K562 (cell line): ENCODE results near the gene ARL4D. TPM values are rescaled to one million over a fixed set of nuclear protein-coding genes. Genes with fewer than 3 reads are reported as not detected.

Source experiments
- BHLHE40 ChIP-seq: IDR thresholded peaks from 2 replicates; pipeline ENCODE4 v1.6.1; 2011; ENCODE audit warnings: low read length, improper control_type of control experiment
- DNMT1 ChIP-seq: fragments of 450-650 bp; IDR thresholded peaks from 2 replicates; pipeline ENCODE4 v1.6.1; 2016; ENCODE audit warnings: antibody characterized with exemption, mild to moderate bottlenecking
- ELF2 ChIP-seq: fragments of 250-450 bp; sonication (Bioruptor Pico); IDR thresholded peaks from 2 replicates; pipeline ENCODE4 v1.5.0; 2021; ENCODE audit warnings: mild to moderate bottlenecking
- FOSL1 ChIP-seq: fragments of 200-800 bp; sonication (Bioruptor generic); conservative IDR thresholded peaks from 2 replicates; pipeline ENCODE4 v1.6.1; 2016; ENCODE audit warnings: missing genetic modification characterization, missing compliant biosample characterization
- JUND ChIP-seq, 2 experiments: IDR thresholded peaks; 2 replicates in 1 of 2; 3 replicates in 1 of 2; pipeline ENCODE4 v1.6.1; 2011; ENCODE audit warnings: borderline replicate concordance in 2 of 2, low read depth in 2 of 2, low read length in 2 of 2, improper control_type of control experiment in 1 of 2, missing biosample characterization in 1 of 2, missing genetic modification characterization in 1 of 2, missing genetic modification reagents in 1 of 2
- L3MBTL2 ChIP-seq: fragments of 450-650 bp; IDR thresholded peaks from 2 replicates; pipeline ENCODE4 v1.6.1; 2016; ENCODE audit warnings: mild to moderate bottlenecking, moderate library complexity
- MAFG ChIP-seq: fragments of 450-650 bp; conservative IDR thresholded peaks from 2 replicates; pipeline ENCODE4 v1.6.1; 2016; ENCODE audit warnings: missing genetic modification characterization, missing compliant biosample characterization
- MEF2D ChIP-seq: conservative IDR thresholded peaks from 2 replicates; pipeline ENCODE4 v1.6.1; 2016; ENCODE audit warnings: low read depth, missing genetic modification characterization, missing compliant biosample characterization
- SMARCE1 ChIP-seq: fragments of 450-650 bp; IDR thresholded peaks from 2 replicates; pipeline ENCODE4 v1.7.1; 2016; ENCODE audit warnings: mild to moderate bottlenecking
- ZNF12 ChIP-seq: sonication (generic); formaldehyde crosslinking; IDR thresholded peaks from 2 replicates; pipeline ENCODE4 v1.4.0; 2020; ENCODE audit warnings: mild to moderate bottlenecking, missing genetic modification reagents
- ZNF584 ChIP-seq: fragments of 200-800 bp; sonication (Bioruptor generic); IDR thresholded peaks from 2 replicates; pipeline ENCODE4 v1.6.1; 2016; ENCODE audit warnings: low read depth, mild to moderate bottlenecking, missing genetic modification characterization, missing compliant biosample characterization
- polyA plus RNA-seq, 8 experiments: library from polyadenylated mRNA; depleted of rRNA in 4 of 8; stranded (reverse) in 5 of 8; unstranded in 3 of 8; fragments of >200 nt; fragmentation: Nextera tagmentation in 2 of 8; fragmentation: Illumina TruSeq in 1 of 8; extraction: Ambion mirVana in 2 of 8; extraction: Trizol in 1 of 8; gene quantifications; 2 replicates each; pipeline versions ENCODE4 v1.2.1 to v1.2.3, GENCODE V29; 2011 to 2014; ENCODE audit warnings: inconsistent platforms in 1 of 8, missing spikeins in 1 of 8
- total RNA-seq, 7 experiments: library from RNA; depleted of rRNA in 6 of 7; stranded (reverse); fragments of >200 nt in 6 of 7; fragmentation: Illumina TruSeq in 2 of 7; extraction: Trizol in 2 of 7; gene quantifications; 2 replicates each; pipeline versions ENCODE4 v1.2.1 to v1.2.3, GENCODE V29; 2011 to 2021; ENCODE audit warnings: low replicate concordance in 1 of 7
- TF ChIP-seq, protein P1 (sequence below), 2 experiments: IDR thresholded peaks; 2 replicates each; pipeline ENCODE4 v1.6.1; 2012; ENCODE audit warnings: improper control_type of control experiment in 2 of 2, low read depth in 2 of 2, low read length in 2 of 2, borderline replicate concordance in 1 of 2
- TF ChIP-seq, protein P2 (sequence below), 2 experiments: fragments of 450-650 bp in 1 of 2; sonication (generic) in 1 of 2; formaldehyde crosslinking in 1 of 2; IDR thresholded peaks in 1 of 2; conservative IDR thresholded peaks in 1 of 2; 2 replicates each; pipeline versions ENCODE4 v1.6.1 to v1.8.1; 2016 to 2023; ENCODE audit warnings: mild to moderate bottlenecking in 2 of 2, moderate library complexity in 2 of 2, inconsistent platforms in 1 of 2, missing genetic modification reagents in 1 of 2
- TF ChIP-seq, protein P3 (sequence below): fragments of 450-650 bp; IDR thresholded peaks from 2 replicates; pipeline ENCODE4 v1.6.1; 2017; ENCODE audit warnings: antibody characterized with exemption, mild to moderate bottlenecking
- TF ChIP-seq, protein P4 (sequence below), 2 experiments: IDR thresholded peaks; 2 replicates each; pipeline ENCODE4 v1.6.1; 2011; ENCODE audit warnings: borderline replicate concordance in 1 of 2, control low read depth in 1 of 2, low read depth in 1 of 2, low read length in 1 of 2, mild to moderate bottlenecking in 1 of 2, mixed read lengths in 1 of 2, moderate library complexity in 1 of 2; ENCODE audit not compliant: insufficient read depth in 1 of 2, insufficient read length in 1 of 2, poor library complexity in 1 of 2, severe bottlenecking in 1 of 2; ENCODE audit errors: extremely low read depth in 1 of 2

ARL4D gene
- total and polyA plus RNA-seq, 9 of the 15 experiments (the other 6 are each of a cell fraction or from before 2014, with no cell fraction given), result 0.07 to 0.53 (median 0.28) TPM; not detected in 1

DNA sequence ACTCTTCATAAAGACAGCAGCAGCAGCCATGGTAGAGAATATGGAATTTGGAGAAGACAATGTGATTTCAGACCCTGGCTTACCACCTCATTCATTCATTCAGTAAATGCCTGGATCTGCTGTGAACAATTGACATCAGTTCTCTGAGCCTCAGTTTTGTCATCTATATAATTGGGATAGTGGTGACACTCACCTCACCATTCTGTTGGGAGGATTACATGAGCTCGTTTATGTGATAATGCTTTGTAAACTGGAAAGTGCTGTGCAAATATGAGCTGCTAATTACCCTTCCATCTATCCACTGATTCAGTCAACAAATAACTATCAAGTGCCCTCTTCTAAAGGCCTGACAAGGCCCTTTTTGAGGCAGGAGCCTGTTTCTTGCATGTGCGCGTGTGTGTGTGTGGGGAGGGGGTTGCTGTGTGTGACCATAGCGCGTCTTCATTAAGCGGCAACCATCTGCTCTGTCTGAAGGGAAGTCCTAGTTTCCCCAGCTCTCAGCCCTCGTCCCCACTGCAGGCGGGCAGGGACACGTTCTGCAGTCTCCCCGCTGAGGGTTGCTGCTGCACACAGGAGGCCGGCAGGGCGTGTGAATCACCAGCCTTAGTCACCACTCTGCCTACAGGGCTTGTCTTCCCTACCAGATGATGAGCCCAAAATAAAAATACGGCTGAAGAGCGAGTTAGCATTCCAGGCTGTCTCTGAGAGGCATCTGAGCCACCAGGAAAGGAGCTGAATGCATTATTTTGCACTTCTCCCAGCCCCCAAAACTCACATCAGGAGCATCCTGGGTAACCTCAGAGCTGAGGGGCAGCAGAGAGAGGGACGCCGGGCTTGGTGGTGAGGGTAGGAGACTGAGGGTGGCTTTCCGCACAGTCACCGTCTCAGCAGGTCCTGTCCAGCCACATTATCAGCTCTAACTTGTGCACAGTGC lies 19.9 kb downstream of the ARL4D start (continued):
- TF ChIP-seq SMARCE1 (peak; percentile 37; the same call in 1 of the 2 replicates), ZNF584 (CRISPR knock-in tag) (no peak), BHLHE40 (0 out of 2 replicates have a peak, but pooled peaks have one; percentile 4), L3MBTL2 (peak; percentile 14; the same call in 1 of the 2 replicates), MAFG (tag) (peak; percentile 33; the same call in 1 of the 2 replicates), ZNF12 (CRISPR knock-in tag) (0 out of 2 replicates have a peak, but pooled peaks have one; percentile 19), DNMT1 (no peak), JUND (IDR thresholded peaks at IDR 0.05; ENCODE audit: borderline replicate concordance, low read depth, low read length) (peak; percentile 46; the same call in 1 of the 2 replicates), JUND (tag; IDR thresholded peaks at IDR 0.05; ENCODE audit: borderline replicate concordance, low read depth, low read length) (peak; percentile 29; the same call in 2 of the 3 replicates), ELF2 (CRISPR knock-in tag) (no peak), FOSL1 (tag) (peak; percentile 97), MEF2D (tag) (no peak)
- TF ChIP-seq, protein P1, sequence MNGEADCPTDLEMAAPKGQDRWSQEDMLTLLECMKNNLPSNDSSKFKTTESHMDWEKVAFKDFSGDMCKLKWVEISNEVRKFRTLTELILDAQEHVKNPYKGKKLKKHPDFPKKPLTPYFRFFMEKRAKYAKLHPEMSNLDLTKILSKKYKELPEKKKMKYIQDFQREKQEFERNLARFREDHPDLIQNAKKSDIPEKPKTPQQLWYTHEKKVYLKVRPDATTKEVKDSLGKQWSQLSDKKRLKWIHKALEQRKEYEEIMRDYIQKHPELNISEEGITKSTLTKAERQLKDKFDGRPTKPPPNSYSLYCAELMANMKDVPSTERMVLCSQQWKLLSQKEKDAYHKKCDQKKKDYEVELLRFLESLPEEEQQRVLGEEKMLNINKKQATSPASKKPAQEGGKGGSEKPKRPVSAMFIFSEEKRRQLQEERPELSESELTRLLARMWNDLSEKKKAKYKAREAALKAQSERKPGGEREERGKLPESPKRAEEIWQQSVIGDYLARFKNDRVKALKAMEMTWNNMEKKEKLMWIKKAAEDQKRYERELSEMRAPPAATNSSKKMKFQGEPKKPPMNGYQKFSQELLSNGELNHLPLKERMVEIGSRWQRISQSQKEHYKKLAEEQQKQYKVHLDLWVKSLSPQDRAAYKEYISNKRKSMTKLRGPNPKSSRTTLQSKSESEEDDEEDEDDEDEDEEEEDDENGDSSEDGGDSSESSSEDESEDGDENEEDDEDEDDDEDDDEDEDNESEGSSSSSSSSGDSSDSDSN (IDR thresholded peaks at IDR 0.05; ENCODE audit: borderline replicate concordance in 1 of 2, low read depth in 2 of 2, low read length in 2 of 2), result peak in 1 of 2 experiments; percentile 62; a peak in 1 of 4 replicates
- TF ChIP-seq, protein P2, sequence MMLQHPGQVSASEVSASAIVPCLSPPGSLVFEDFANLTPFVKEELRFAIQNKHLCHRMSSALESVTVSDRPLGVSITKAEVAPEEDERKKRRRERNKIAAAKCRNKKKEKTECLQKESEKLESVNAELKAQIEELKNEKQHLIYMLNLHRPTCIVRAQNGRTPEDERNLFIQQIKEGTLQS (IDR thresholded peaks at IDR 0.05), result peak; percentile 48
- TF ChIP-seq, protein P2 (CRISPR knock-in tag; conservative IDR thresholded peaks at IDR 0.05), result no peak
- TF ChIP-seq, protein P3, sequence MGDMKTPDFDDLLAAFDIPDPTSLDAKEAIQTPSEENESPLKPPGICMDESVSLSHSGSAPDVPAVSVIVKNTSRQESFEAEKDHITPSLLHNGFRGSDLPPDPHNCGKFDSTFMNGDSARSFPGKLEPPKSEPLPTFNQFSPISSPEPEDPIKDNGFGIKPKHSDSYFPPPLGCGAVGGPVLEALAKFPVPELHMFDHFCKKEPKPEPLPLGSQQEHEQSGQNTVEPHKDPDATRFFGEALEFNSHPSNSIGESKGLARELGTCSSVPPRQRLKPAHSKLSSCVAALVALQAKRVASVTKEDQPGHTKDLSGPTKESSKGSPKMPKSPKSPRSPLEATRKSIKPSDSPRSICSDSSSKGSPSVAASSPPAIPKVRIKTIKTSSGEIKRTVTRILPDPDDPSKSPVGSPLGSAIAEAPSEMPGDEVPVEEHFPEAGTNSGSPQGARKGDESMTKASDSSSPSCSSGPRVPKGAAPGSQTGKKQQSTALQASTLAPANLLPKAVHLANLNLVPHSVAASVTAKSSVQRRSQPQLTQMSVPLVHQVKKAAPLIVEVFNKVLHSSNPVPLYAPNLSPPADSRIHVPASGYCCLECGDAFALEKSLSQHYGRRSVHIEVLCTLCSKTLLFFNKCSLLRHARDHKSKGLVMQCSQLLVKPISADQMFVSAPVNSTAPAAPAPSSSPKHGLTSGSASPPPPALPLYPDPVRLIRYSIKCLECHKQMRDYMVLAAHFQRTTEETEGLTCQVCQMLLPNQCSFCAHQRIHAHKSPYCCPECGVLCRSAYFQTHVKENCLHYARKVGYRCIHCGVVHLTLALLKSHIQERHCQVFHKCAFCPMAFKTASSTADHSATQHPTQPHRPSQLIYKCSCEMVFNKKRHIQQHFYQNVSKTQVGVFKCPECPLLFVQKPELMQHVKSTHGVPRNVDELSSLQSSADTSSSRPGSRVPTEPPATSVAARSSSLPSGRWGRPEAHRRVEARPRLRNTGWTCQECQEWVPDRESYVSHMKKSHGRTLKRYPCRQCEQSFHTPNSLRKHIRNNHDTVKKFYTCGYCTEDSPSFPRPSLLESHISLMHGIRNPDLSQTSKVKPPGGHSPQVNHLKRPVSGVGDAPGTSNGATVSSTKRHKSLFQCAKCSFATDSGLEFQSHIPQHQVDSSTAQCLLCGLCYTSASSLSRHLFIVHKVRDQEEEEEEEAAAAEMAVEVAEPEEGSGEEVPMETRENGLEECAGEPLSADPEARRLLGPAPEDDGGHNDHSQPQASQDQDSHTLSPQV, result no peak
- TF ChIP-seq, protein P4, sequence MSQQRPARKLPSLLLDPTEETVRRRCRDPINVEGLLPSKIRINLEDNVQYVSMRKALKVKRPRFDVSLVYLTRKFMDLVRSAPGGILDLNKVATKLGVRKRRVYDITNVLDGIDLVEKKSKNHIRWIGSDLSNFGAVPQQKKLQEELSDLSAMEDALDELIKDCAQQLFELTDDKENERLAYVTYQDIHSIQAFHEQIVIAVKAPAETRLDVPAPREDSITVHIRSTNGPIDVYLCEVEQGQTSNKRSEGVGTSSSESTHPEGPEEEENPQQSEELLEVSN (IDR thresholded peaks at IDR 0.05; ENCODE audit: borderline replicate concordance in 1 of 2, extremely low read depth in 1 of 2, insufficient read depth in 1 of 2, insufficient read length in 1 of 2, low read depth in 1 of 2, low read length in 1 of 2, poor library complexity in 1 of 2, severe bottlenecking in 1 of 2), result peak in 1 of 2 experiments; percentile 58
